Measurements from ENCODE around the gene DHX35.

The DHX35 gene

GRCh38 chr20:38962044-38962927 lies at the start of gene DHX35:
TSS of gene DHX35 (plus strand) at chr20:38962344. CDS start at chr20:38962368, 24 bp downstream.
- DNase-seq (ENCODE audit: low read depth, low spot score) = peak; percentile 99

- no peak for DNase-seq (ENCODE audit: low read depth, low spot score)
Measured at GRCh38 chr20:38915355-38915754, 46.8 kb upstream of the DHX35 start.

GRCh38 chr20:38917657-38918056 lies 44.5 kb upstream of the DHX35 start:
- no peak for DNase-seq (ENCODE audit: low read depth, low spot score)

- DNase-seq (ENCODE audit: low read depth, low spot score) = no peak
Measured at GRCh38 chr20:38918172-38918571, 44.0 kb upstream of the DHX35 start.

GRCh38 chr20:38919683-38920082 lies 42.5 kb upstream of the DHX35 start:
- DNase-seq (ENCODE audit: low read depth, low spot score) = no peak

GRCh38 chr20:38920411-38920810 lies 41.7 kb upstream of the DHX35 start:
- DNase-seq (ENCODE audit: low read depth, low spot score) = no peak

GRCh38 chr20:38920851-38921250 lies 41.3 kb upstream of the DHX35 start:
- DNase-seq (ENCODE audit: low read depth, low spot score) = no peak

- no peak for DNase-seq (ENCODE audit: low read depth, low spot score)
Measured at GRCh38 chr20:38924718-38925117, 37.4 kb upstream of the DHX35 start.

GRCh38 chr20:38926142-38926933 lies 35.8 kb upstream of the DHX35 start, which contains the start of gene FAM83D:
TSS of gene FAM83D (plus strand) at chr20:38926417. CDS start at chr20:38926443, 26 bp downstream.
- DNase-seq (ENCODE audit: low read depth, low spot score) = peak; percentile 99

- DNase-seq (ENCODE audit: low read depth, low spot score) = peak; percentile 21
Measured at GRCh38 chr20:38926934-38927616, 35.1 kb upstream of the DHX35 start.

GRCh38 chr20:38927902-38928578 lies 34.1 kb upstream of the DHX35 start:
- DNase-seq (ENCODE audit: low read depth, low spot score) = no peak

- no peak for DNase-seq (ENCODE audit: low read depth, low spot score)
Measured at GRCh38 chr20:38930242-38930569, 31.9 kb upstream of the DHX35 start.

GRCh38 chr20:38931984-38932383 lies 30.2 kb upstream of the DHX35 start:
- DNase-seq (ENCODE audit: low read depth, low spot score) = no peak

GRCh38 chr20:38932457-38933120 lies 29.6 kb upstream of the DHX35 start:
- peak; percentile 62 for DNase-seq (ENCODE audit: low read depth, low spot score)

GRCh38 chr20:38934530-38934929 lies 27.6 kb upstream of the DHX35 start:
- DNase-seq (ENCODE audit: low read depth, low spot score) = no peak

- no peak for DNase-seq (ENCODE audit: low read depth, low spot score)
Measured at GRCh38 chr20:38935285-38935684, 26.9 kb upstream of the DHX35 start.

- DNase-seq (ENCODE audit: low read depth, low spot score) = peak; percentile 8
Measured at GRCh38 chr20:38935967-38936407, 26.2 kb upstream of the DHX35 start.

GRCh38 chr20:38937000-38937399 lies 25.1 kb upstream of the DHX35 start:
- DNase-seq (ENCODE audit: low read depth, low spot score) = no peak

- no peak for DNase-seq (ENCODE audit: low read depth, low spot score)
Measured at GRCh38 chr20:38937978-38938473, 24.1 kb upstream of the DHX35 start.

- DNase-seq (ENCODE audit: low read depth, low spot score) = no peak
Measured at GRCh38 chr20:38939686-38940085, 22.5 kb upstream of the DHX35 start.

GRCh38 chr20:38940644-38941043 lies 21.5 kb upstream of the DHX35 start:
- no peak for DNase-seq (ENCODE audit: low read depth, low spot score)
